22Rv1 (cell line): ENCODE measurements around the gene GALP.
"Not testable (repeated sequence)": the region's sequence is repeated elsewhere in the genome, so short reads cannot be mapped to it uniquely, and the experiment has no call there.

Source experiments
- H3K27ac ChIP-seq: fragments of 450-650 bp; 2 replicates; pipeline ENCODE4 v1.5.1; 2017
- CTCF ChIP-seq: fragments of 450-650 bp; IDR thresholded peaks from 2 replicates; pipeline ENCODE4 v1.5.1; 2017; ENCODE audit warnings: mild to moderate bottlenecking
- ZFX ChIP-seq: fragments of 450-650 bp; IDR thresholded peaks from 2 replicates; pipeline ENCODE4 v1.6.1; 2017; ENCODE audit warnings: antibody characterized with exemption, borderline replicate concordance

GALP gene

DNA sequence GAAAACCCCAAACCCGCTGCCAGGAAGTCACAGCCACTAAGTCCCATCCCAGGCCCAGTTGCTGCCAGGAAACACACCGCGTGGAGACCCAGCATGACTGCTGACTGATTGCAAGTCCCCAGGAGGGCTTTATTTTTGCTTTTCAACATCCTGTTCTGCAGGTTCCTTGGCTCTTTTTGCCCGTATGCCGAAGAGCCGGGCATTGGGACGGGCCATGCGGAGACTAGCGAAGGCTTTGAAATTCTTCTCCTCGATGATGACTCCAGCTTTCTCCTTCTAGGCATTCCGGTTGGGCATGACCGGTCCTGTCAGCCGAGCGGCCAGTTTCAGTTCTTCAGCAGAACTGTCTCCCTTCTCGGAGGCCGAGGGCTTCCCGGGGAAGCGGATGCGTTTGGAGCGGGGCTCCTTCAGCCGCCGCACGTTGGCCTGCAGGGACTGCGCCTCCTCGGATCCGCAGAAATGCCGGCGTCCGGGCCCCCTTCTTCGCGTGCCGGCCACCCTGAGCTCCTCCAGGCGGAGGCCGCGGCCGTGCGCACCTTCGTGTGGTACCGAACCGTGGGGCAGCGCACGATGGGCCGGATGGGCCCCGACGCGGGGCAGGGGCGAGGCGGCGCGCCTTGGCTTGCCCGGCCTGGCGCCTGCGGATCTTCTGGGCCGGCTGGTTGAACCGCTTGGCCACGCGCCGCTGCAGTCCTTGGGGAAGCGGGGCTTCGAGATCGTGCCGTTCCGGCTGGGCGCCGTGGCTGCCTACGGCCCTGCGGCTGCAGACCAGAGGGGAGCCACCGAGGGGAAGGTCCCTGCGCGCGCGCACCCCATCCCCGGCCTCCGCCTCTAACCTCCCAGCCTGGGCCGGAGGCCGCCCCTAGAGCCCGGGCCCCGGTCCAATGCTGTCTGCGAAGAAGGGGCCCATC is 41.5 kb downstream of the GALP start:
- no peak overlapping the region for H3K27ac ChIP-seq
- no peak for TF ChIP-seq ZFX
- no peak for TF ChIP-seq CTCF

- no peak overlapping the region for H3K27ac ChIP-seq
- TF ChIP-seq CTCF (no peak), ZFX (no peak)
Measured at GRCh38 chr19:56218961-56219360, 43.2 kb downstream of the GALP start.

- peak; percentile 32 for TF ChIP-seq CTCF
- H3K27ac ChIP-seq: not testable (repeated sequence)
Measured at GRCh38 chr19:56221442-56221841, 45.6 kb downstream of the GALP start.

- no peak; the same call in 1 of the 2 replicates for TF ChIP-seq CTCF
- TF ChIP-seq ZFX: no peak
- H3K27ac ChIP-seq: no peak overlapping the region
Measured at GRCh38 chr19:56221851-56222250, 46.0 kb downstream of the GALP start.

- no peak overlapping the region for H3K27ac ChIP-seq
- TF ChIP-seq CTCF (no peak), ZFX (no peak)
Measured at GRCh38 chr19:56222901-56223300, 47.1 kb downstream of the GALP start.

DNA sequence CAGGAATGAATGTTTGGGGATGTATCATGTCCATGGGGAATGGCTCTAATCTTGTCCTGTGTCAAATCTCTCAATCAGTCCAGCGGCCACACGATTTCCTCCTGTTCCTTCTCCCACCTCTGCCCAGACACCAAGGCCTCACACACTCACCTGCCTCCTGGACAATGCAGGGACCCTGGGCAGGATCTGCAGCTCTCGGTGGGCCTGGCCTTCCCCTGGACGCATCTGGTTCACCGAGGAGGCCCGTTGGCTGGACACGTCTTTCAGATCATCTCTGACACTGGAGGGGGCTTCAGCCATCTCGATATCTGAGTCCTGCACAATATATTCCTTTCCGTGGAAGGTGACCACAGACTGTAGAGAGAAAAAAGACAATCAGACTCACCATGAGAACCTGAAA is 47.7 kb downstream of the GALP start:
- no peak overlapping the region for H3K27ac ChIP-seq
- TF ChIP-seq CTCF (no peak), ZFX (no peak)
